HG03460 (cell line): ENCODE data around the gene KIAA1217.

ENCODE experiments used
- ATAC-seq: cut with Tn5 transposase; IDR thresholded peaks from one replicate; pipeline ENCODE4 v1.9.1; 2021; ENCODE audit not compliant: unreplicated experiment

KIAA1217 gene

DNA sequence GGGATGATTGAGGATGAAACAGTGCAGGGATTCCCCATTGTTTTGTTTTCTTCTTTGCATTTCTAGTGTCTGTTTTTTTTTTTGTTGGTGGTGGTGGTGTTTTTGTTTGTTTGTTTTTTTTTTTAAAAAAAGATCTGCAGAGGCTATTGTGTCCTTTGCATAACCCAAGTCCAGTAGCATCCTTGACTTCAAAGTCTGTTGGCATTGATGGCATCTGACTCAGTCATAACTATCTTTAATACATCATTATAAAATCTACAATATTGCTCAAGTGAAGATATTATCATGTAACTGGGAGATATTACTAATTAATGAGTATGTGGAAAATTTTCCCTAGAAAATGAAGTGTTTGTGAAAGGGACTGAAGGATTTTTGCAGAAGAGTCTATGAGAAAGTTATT, 70.2 kb downstream of the KIAA1217 start:
- no peak for ATAC-seq

GRCh38 chr10:24287559-24288195, 78.7 kb downstream of the KIAA1217 start:
- ATAC-seq, result no peak

GRCh38 chr10:24288581-24288980, 79.6 kb downstream of the KIAA1217 start:
- no peak for ATAC-seq

GRCh38 chr10:24289235-24289634, 80.3 kb downstream of the KIAA1217 start:
- ATAC-seq, result no peak

- ATAC-seq, result no peak
Observed at GRCh38 chr10:24292304-24293293, 83.7 kb downstream of the KIAA1217 start.

DNA sequence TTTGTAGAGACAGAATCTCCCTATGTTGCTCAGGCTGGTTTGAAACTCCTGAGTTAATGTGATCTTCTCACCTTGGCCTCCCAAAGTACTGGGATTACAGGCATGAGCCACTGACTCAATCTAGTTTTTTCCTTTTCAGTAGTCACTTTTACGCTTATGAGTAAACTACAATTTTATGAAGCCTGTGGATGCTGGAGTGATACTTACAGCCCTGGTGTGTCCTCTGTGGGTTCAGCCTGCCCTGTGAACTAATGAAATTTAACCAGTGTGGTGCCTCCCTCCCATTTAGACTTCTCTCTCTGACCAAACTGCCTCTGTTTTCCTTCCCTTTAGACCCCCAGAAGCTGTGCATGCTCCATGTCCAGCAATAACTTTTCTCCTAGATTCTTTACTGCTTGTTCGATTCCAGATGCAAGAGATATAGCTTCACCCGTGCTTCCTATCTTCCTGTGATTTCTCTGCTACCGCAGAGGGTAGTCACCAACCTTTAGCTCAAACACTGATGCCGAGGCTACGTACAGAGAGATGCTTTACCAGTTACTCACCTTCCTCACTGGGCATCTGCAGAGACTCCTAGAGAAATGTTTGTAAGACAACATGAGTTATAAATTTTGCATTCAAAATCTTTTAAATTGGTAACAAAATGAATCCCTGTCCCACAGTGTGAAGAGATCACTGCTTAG, 90.8 kb downstream of the KIAA1217 start:
- no peak for ATAC-seq

DNA sequence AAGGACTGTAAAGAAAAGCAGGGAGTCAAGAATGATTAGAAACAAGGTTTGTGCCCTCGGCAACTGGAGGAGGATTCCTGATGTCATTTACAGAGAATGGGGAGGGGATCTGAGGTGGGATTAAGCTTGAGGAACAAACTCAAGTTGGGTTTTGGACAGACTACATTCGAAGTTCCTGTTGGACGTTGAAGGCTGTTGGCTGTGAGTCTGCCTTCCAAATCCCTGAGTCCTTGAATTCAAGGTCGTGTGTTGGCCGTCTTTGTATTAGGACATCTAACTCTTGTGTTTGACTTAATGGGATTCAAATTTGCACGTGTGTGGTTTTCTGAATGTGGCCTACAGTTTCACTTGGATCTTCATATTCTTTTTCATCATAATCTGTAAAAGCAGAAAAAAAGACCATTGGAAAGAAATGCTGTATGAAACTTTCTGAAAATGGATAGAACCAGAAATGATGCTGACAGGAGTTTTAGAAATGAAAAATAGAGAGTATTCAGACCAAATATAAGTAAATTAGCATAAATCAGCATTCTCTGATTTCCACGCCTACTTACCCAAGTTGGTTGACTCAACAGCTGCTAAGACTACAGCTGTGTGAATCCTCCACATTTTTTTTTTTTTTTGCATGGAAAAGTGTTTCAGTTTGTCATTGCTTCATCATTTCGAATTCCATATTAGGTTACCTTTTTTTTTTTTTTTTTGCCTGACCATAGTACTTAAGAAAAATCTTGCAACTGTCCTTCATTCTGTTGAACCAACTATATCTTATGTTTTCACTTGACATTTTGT, 94.8 kb downstream of the KIAA1217 start:
- ATAC-seq, result no peak

- ATAC-seq, result no peak
Observed at GRCh38 chr10:24305551-24306506, 96.9 kb downstream of the KIAA1217 start.

DNA sequence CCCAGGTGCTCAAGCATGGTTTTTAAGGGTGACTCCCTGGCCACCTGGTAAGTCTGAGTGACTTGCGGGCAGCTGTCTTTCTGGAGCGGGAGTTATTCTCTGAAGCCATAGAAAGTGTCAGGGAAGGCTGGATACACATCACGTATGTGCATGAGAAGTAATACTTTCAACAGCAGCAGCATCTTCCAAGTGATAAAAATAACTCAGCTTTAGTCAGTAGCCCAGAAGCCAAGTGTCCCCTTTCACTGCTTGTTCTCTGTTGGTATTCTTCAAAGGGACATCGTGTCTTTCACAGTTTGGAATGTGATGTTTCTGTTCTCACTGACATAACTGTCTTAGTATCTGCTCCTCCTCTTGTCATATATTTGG, 97.6 kb downstream of the KIAA1217 start:
- ATAC-seq, result no peak

- ATAC-seq, result no peak
Observed at GRCh38 chr10:24307116-24307515, 98.2 kb downstream of the KIAA1217 start.

DNA sequence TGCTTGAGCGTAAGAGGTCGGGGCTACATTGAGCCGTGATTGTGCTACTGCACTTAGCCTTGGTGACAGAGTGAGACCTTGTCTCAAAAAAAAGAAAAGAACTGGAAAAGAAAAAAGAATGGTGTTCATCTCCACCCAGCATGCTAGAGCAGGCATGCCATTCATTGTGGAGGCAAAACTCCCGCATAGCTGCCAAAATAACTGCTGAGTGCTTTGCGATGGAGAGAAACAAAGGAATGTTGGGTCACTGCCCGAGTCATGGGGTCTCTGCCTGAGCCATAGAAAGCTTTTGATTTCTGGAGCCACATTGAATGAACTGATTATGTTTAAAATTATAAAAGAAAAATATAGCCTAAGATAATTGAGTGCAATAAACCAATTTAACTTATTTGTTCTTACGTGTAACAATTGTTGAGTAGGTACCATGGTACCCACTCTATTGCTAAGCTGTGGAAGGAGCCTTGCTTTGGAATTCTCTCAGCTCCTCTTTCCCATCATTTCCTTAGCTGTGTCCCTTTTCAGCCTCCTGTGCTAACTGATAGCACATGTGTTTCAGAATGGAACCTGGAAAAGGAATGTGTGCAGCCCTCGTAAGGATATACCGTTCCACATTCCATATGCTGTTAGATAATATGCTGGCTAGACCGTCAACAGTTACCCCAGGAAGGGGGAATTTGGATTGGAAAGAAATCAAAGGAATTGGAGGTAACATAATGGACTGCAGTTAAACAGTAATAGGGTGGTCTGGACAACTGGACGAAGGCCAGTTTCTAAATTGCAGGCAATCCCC, 99.0 kb downstream of the KIAA1217 start:
- ATAC-seq, result no peak

- ATAC-seq, result no peak
Observed at GRCh38 chr10:24310104-24310503, 101.2 kb downstream of the KIAA1217 start.

DNA sequence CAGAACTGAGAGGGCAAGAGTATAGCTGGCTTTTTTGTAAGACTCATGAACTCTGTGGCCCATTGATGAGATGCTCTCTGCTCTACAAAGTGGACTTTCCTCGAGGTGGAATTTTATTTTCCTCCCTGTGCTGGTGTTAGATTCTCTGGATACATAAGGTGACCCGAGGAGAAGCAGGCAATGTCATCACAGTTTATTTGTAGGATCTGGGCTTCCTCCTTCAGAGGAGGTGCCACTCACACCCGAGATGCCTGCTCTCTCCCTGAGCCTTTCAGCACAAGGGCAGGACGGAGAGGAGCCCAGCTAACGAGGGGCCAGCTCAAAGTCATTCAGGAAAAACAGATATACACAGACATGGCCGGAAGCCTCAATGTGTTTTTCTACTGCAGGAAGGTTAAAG, 103.0 kb downstream of the KIAA1217 start:
- ATAC-seq, result no peak

DNA sequence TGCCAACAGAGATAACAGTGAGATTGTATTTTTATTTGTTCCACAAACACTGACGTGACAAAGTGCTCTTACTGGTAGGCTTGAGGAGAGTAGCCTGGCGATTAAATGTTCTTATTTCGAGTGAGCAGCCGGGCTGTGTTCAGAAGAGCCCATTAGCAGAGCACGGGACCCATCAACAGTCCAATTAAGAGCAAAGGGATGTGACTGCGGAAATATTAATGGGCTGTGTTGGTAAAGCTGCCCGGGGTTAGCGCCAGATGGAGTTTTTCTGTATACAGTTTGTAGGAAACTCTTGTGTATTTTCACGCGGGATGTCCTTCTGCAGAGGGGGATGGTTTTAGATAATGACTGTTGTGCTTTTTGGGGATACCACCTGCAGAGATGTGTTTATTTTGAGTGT, 104.3 kb downstream of the KIAA1217 start:
- ATAC-seq, result no peak

DNA sequence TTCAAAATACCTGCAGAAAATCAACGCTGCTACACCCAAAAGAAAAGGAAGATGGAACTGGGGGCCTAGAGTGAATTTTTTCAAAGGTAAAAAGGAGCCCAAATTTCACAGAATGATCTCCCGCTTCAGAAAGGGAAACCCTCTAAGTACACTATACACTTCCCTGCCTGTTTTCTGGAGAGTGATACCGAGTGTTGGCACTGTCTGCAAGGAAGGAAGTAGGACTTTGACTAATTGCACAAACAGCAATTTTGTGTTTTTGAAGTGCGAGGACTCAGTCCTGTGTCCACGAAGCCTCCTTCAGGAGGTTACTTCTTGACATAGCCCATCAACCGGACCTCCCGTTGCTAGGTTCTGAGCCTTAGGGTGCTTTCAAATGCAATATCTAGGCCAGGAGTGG, 106.3 kb downstream of the KIAA1217 start:
- ATAC-seq, result no peak

- ATAC-seq, result no peak
Observed at GRCh38 chr10:24318517-24318916, 109.6 kb downstream of the KIAA1217 start.

DNA sequence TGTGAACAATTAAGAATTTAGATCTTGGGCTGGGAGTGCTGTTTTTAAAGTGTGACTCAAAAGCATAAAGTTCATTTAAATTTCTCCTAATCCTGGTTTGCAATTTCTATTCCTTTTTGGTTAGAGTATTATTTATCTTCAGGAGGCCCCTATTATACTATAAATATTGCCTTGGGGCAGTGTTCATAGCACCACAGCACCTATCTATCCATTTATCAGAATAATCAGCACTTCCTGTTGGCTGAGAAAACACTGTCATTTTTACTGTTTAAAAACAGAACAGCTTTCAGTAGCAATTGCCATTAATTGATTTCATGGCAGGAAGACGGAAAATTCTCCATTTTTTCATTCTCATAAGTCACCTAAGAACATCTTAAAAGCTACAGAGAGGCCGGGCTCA, 111.4 kb downstream of the KIAA1217 start:
- ATAC-seq, result no peak

GRCh38 chr10:24324651-24325050, 115.7 kb downstream of the KIAA1217 start:
- no peak for ATAC-seq

DNA sequence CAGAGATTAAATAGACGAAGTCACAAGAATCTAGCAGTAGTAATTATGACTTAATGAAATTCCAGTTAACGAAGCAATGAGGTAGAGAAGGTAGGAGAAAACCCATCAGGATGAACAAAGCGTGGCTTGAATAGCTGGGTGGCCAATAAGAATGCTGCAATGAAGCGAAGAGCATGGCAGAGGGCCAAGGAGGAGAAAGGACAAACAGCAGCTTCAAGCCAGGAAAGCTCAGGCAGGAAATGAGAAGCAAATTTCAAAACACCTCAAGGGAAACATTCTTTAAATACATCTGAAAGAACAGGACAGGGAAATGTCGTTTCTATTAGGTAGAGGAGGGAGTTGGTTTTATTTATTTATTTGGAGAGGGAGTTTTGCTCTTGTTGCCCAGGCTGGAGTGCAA, 122.5 kb downstream of the KIAA1217 start:
- ATAC-seq, result no peak
